ENCODE data around the gene ATOX1. TPM values are rescaled to one million over a fixed set of nuclear protein-coding genes. Genes with fewer than 3 reads are reported as not detected.

Gene ATOX1
- total and polyA plus RNA-seq, 2 of the 13 experiments (the other 11 are each of a cell fraction or from before 2014, with no cell fraction given) = 62.4 to 124 TPM

GRCh38 chr5:151755383-151755782 lies 3.0 kb downstream of the ATOX1 start (continued):
- TF ChIP-seq DRAP1 (CRISPR knock-in tag; IDR thresholded peaks at IDR 0.05) = peak; percentile 53
- 0 out of 2 replicates have a peak, but pooled peaks have one; percentile 8 for TF ChIP-seq TCF7 (IDR thresholded peaks at IDR 0.05; ENCODE audit: low read depth)
- TF ChIP-seq ZNF362 (CRISPR knock-in tag; IDR thresholded peaks at IDR 0.05; ENCODE audit: borderline replicate concordance) = peak; percentile 61; the same call in 1 of the 2 replicates
- TF ChIP-seq HNF1A (IDR thresholded peaks at IDR 0.05; ENCODE audit: low read depth) = 0 out of 2 replicates have a peak, but pooled peaks have one; percentile 18
- TF ChIP-seq HNF1A (CRISPR knock-in tag; IDR thresholded peaks at IDR 0.05; ENCODE audit: borderline replicate concordance) = no peak
- TF ChIP-seq SOX5 (CRISPR knock-in tag; IDR thresholded peaks at IDR 0.05; ENCODE audit: borderline replicate concordance) = peak; percentile 31; the same call in 1 of the 2 replicates
- peak; percentile 68 for TF ChIP-seq SAP130 (CRISPR knock-in tag; IDR thresholded peaks at IDR 0.05; ENCODE audit: low read depth)
- 0 out of 4 replicates have a peak, but pooled peaks of 1 of the 2 experiments have one; percentile 19 for TF ChIP-seq NR2F1 (CRISPR knock-in tag; IDR thresholded peaks at IDR 0.05)
- TF ChIP-seq FOXA1 (IDR thresholded peaks at IDR 0.05) = no peak
- peak; percentile 60 for TF ChIP-seq FOXA1 (CRISPR knock-in tag; IDR thresholded peaks at IDR 0.05)
- no peak for TF ChIP-seq KLF6 (CRISPR knock-in tag; IDR thresholded peaks at IDR 0.05)
- TF ChIP-seq, protein P1, sequence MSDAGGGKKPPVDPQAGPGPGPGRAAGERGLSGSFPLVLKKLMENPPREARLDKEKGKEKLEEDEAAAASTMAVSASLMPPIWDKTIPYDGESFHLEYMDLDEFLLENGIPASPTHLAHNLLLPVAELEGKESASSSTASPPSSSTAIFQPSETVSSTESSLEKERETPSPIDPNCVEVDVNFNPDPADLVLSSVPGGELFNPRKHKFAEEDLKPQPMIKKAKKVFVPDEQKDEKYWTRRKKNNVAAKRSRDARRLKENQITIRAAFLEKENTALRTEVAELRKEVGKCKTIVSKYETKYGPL (CRISPR knock-in tag; IDR thresholded peaks at IDR 0.05) = no peak
- TF ChIP-seq ZBTB7A (CRISPR knock-in tag; IDR thresholded peaks at IDR 0.05) = no peak
- no peak for TF ChIP-seq MTA3 (CRISPR knock-in tag; IDR thresholded peaks at IDR 0.05)
- TF ChIP-seq ETV6 (CRISPR knock-in tag; conservative IDR thresholded peaks at IDR 0.05) = no peak
- TF ChIP-seq HOXA9 (CRISPR knock-in tag; IDR thresholded peaks at IDR 0.05; ENCODE audit: borderline replicate concordance) = no peak
- no peak for TF ChIP-seq ZNF672 (CRISPR knock-in tag; IDR thresholded peaks at IDR 0.05)
- 0 out of 2 replicates have a peak, but pooled peaks have one; percentile 22 for TF ChIP-seq HOXA3 (CRISPR knock-in tag; IDR thresholded peaks at IDR 0.05)
- no peak for TF ChIP-seq IRF1 (CRISPR knock-in tag; IDR thresholded peaks at IDR 0.05; ENCODE audit: low read depth)
- peak; percentile 96 for TF ChIP-seq HNF4G (IDR thresholded peaks at IDR 0.05; ENCODE audit: borderline replicate concordance, low read depth, low read length)
- TF ChIP-seq HNF4G (CRISPR knock-in tag; IDR thresholded peaks at IDR 0.05; ENCODE audit: borderline replicate concordance, low read depth) = no peak; the same call in 1 of the 2 replicates
- TF ChIP-seq GZF1 (CRISPR knock-in tag; IDR thresholded peaks at IDR 0.05) = no peak
- no peak for TF ChIP-seq ZNF891 (CRISPR knock-in tag; IDR thresholded peaks at IDR 0.05)
- TF ChIP-seq CBX5 (CRISPR knock-in tag; IDR thresholded peaks at IDR 0.05; ENCODE audit: borderline replicate concordance) = no peak
- no peak for TF ChIP-seq PRPF4 (IDR thresholded peaks at IDR 0.05; ENCODE audit: low read depth, low read length, poor library complexity, severe bottlenecking)

Measured in HepG2 (cell line).